AG04450 (cell line): ENCODE data around the gene SDC4. TPM values are rescaled to one million over a fixed set of nuclear protein-coding genes. Genes with fewer than 3 reads are reported as not detected.

ENCODE experiments used
- CTCF ChIA-PET: fragments of 300-600, 350-600 bp; formaldehyde crosslinking; extraction: SDS; loops from one replicate; lab custom pipeline; 2022; ENCODE audit warnings: antibody characterized with exemption, inconsistent platforms; lab: Charles Lee
- POLR2A ChIA-PET: fragments of 350-600 bp; formaldehyde crosslinking; extraction: SDS; loops from one replicate; lab custom pipeline; 2021; ENCODE audit warnings: antibody characterized with exemption, inconsistent platforms; lab: Yijun Ruan, JAX
- DNase-seq: peaks from one replicate; pipeline ENCODE4 v3.0.0-alpha.2; 2011; ENCODE audit warnings: low read depth, low spot score
- H3K27ac ChIP-seq: one replicate; pipeline ENCODE4 v1.5.1; 2012; ENCODE audit warnings: low read depth, low read length, control low read depth
- H3K27me3 ChIP-seq: one replicate; pipeline ENCODE4 v1.6.0; 2012; ENCODE audit warnings: low read length; ENCODE audit not compliant: control insufficient read depth, insufficient read depth
- H3K4me3 ChIP-seq: 2 replicates; pipeline ENCODE4 v1.5.1; 2011; ENCODE audit warnings: mild to moderate bottlenecking, low read depth, low read length, control low read depth
- H3K9me3 ChIP-seq: 2 replicates; pipeline ENCODE4 v1.5.1; 2012; ENCODE audit warnings: low read length; ENCODE audit not compliant: control insufficient read depth, insufficient read depth
- polyA minus RNA-seq: library from RNA; depleted of rRNA, polyadenylated mRNA; stranded (reverse); fragments of >200 nt; gene quantifications from 2 replicates; pipeline ENCODE4 v1.2.3, GENCODE V29; 2011; rRNA and poly(A)+ RNA removed
- polyA plus RNA-seq: library from polyadenylated mRNA; depleted of rRNA; stranded (reverse); fragments of >200 nt; gene quantifications from 2 replicates; pipeline ENCODE4 v1.2.3, GENCODE V29; 2011; rRNA removed
- TF ChIP-seq, protein P1 (sequence below): IDR thresholded peaks from 2 replicates; pipeline ENCODE4 v1.5.1; 2011; ENCODE audit warnings: low read depth, low read length, control low read depth, inconsistent platforms

SDC4 gene, protein sequence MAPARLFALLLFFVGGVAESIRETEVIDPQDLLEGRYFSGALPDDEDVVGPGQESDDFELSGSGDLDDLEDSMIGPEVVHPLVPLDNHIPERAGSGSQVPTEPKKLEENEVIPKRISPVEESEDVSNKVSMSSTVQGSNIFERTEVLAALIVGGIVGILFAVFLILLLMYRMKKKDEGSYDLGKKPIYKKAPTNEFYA
- polyA plus RNA-seq = 177 and 204 TPM in 2 replicates
- polyA minus RNA-seq = 280 and 309 TPM in 2 replicates

DNA sequence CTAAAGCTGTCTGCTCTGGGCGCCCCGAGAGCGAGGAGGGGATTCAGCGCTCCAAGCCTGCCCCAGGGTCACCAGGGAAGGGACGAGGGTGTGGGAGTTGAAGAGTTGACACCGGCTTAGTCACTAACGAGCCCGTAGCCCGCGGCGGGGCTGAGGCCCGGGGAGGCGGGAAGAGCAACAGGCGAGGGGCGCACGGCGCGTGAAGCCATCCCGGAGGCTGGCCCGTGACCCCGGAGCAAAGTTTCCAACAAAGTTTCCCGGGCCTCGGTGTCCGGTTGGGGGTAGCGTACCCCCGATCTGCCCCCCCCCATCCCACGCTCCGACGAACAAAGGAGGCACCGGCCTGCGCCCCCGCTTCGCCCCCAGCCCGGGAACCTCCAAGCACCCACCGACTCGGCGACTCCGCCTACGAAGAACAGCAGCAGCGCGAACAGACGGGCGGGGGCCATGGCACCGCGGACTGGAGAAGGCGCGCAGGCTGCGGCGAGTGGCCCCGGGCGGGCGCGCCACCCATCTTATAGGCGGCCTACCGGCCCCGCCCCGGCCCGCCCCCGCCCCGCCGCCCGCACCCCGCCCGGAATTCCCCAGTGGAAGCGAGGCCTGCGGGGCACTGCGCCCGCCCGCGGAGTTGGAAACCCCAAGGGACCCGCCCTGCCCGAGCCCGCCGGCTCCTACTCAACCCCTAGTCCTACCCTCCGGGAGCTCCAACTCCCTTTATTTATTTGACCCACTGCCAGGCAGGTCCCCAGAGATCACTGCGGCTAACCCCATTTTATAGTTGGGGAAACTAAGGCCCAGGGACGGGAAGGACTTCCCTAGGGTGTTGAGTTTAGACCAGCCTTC lies at the start of gene SDC4:
Gene SDC4 (minus strand): TSS at position 489 of the 843 bp plus-strand sequence. CDS start 40 bp downstream, at position 449.
- H3K9me3 ChIP-seq = no peaks in the 10 kb centered on the region; the same call in 1 of the 2 replicates
- no peak for DNase-seq
- ChIA-PET CTCF (interaction anchor here (0.5 to 1.7 kb wide), 5 partner anchors 15 to 423 kb away, joined by 3 to 6 read pairs (median 4); partner anchors contain the start of gene SYS1), POLR2A (interaction anchor here (0.5 to 4.7 kb wide), 11 partner anchors 11 to 475 kb away, joined by 3 to 58 read pairs (median 4); partner anchors contain the start of gene SYS1)
- TF ChIP-seq, protein P1, sequence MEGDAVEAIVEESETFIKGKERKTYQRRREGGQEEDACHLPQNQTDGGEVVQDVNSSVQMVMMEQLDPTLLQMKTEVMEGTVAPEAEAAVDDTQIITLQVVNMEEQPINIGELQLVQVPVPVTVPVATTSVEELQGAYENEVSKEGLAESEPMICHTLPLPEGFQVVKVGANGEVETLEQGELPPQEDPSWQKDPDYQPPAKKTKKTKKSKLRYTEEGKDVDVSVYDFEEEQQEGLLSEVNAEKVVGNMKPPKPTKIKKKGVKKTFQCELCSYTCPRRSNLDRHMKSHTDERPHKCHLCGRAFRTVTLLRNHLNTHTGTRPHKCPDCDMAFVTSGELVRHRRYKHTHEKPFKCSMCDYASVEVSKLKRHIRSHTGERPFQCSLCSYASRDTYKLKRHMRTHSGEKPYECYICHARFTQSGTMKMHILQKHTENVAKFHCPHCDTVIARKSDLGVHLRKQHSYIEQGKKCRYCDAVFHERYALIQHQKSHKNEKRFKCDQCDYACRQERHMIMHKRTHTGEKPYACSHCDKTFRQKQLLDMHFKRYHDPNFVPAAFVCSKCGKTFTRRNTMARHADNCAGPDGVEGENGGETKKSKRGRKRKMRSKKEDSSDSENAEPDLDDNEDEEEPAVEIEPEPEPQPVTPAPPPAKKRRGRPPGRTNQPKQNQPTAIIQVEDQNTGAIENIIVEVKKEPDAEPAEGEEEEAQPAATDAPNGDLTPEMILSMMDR = no peak
- peak within 1 kb of the TSS; percentile 70 for H3K27ac ChIP-seq
- H3K4me3 ChIP-seq = peak within 1 kb of the TSS; percentile 97
- no peaks in the 10 kb centered on the region for H3K27me3 ChIP-seq

DNA sequence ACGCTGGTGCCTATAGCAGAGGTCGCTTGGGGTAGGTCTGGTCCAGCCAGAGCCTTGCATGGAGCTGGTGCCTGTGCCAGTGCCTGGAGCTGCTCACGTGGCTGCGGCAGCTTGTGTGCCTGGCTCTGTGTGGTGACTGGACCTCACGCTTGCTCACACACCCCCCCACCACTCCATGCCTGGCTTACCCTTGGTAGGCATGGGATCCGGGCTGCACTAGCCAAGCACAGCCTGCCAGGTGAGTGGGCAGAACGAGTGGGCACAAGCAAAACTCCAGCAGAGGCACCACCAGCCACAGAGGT lies 46.8 kb upstream of the SDC4 start:
- TF ChIP-seq, protein P1 = no peak
- H3K4me3 ChIP-seq = no peak overlapping the region
- ChIA-PET CTCF (no interaction called here), POLR2A (no interaction called here)
- no peak overlapping the region for H3K27ac ChIP-seq
- no peak for DNase-seq
- H3K27me3 ChIP-seq = no peaks in the 10 kb centered on the region
- H3K9me3 ChIP-seq = no peaks in the 10 kb centered on the region

DNA sequence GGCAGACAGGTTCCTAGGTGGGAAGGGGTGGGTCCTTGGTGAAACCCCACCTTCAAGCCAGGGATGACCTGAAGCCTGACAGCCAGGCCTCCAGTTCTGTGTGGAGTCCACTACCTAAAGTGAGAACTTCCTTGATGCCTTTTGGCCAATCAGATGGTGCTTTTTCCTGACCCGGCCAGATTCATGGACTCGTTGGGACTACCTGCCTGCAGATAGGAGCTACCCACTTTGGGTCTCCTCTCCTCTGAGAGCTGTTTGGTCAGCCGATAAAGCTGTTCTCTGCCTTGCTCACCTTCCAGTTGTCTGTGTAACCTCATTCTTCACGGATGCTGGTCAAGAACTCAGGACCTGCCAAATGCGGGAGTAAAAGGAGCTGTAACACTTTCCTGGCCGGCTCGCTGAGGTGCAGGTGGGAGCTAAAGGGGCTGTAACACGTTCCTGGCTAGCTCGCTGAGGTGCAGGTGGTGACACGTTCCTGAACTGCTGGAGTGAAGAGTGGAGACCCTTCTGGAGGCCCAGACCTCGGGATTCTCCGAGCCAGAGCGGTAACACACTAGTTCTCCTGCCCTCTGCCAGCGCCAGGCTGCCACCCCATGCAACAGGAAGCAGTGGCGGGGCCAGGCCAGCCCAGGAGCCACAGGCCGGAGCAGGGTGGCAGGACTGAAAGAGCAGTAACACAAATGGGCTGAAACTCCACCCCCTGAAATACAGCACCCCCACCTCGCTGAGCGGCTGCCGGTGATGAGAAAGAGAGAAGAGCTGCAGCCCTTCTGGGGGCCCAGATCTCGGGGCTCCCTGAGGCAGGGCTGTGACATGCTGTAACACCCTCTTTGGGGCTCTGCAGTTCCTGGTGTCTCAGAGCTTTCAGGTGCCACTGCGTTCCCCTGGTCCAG lies 46.2 kb upstream of the SDC4 start:
- DNase-seq = no peak
- ChIA-PET CTCF (interaction anchor here (1.4 kb wide), 1 partner anchor 377 kb away, joined by 3 read pairs; no protein-coding TSS in a partner anchor), POLR2A (no interaction called here)
- no peak overlapping the region for H3K27ac ChIP-seq
- no peaks in the 10 kb centered on the region for H3K27me3 ChIP-seq
- no peaks in the 10 kb centered on the region for H3K9me3 ChIP-seq
- TF ChIP-seq, protein P1 = no peak
- H3K4me3 ChIP-seq = no peak overlapping the region

DNA sequence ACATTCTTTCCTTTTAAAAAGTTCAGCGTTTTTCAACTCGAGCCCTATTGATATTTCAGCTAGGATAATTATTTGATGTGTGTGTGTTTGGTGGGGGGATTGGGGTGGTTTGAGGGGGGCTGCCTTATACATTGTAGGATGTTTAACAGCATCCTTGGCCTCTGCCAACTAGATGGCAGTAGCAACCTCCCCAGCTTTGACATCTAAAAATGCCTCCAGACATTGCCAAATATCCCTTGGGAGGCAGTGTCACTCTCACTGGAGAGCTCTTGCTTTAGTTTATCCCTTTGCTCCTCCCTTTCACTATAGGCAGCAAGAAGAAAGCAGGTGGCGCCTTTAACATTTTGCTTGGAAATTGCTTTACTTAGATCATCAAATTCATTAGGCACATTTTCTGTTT lies 44.5 kb upstream of the SDC4 start:
- ChIA-PET CTCF (interaction anchor here (0.7 to 2.6 kb wide), 3 partner anchors 19 to 44 kb away, joined by 4 to 15 read pairs (median 5); no protein-coding TSS in a partner anchor), POLR2A (no interaction called here)
- TF ChIP-seq, protein P1 = no peak
- Histone ChIP-seq H3K4me3 (no peak overlapping the region), H3K27me3 (no peaks in the 10 kb centered on the region), H3K27ac (no peak overlapping the region), H3K9me3 (no peaks in the 10 kb centered on the region)
- no peak for DNase-seq
